ENCODE results near the gene THBS2. TPM values are rescaled to one million over a fixed set of nuclear protein-coding genes. Genes with fewer than 3 reads are reported as not detected.

THBS2 gene
- total and polyA plus RNA-seq, 2 of the 8 experiments (the other 6 are each of a cell fraction or from before 2014, with no cell fraction given): 11.0 to 22.5 TPM

GRCh38 chr6:169185692-169186485 lies 67.8 kb downstream of the THBS2 start:
- Histone ChIP-seq H3K18ac (ENCODE audit: extremely low read depth, low read length) (no peak overlapping the region), H3K79me1 (ENCODE audit: low read depth, low read length) (no peaks in the 10 kb centered on the region), H3K23me2 (ENCODE audit: low read depth, low read length) (no peaks in the 10 kb centered on the region), H3K27me3 (replicated peaks in 1 of 4; ENCODE audit: control insufficient read depth in 3 of 4, extremely low read depth in 1 of 4, insufficient read depth in 3 of 4, low read length in 3 of 4) (no peaks in the 10 kb centered on the region), H3K4me3 (ENCODE audit: extremely low read depth in 1 of 4, insufficient read depth in 2 of 4, low read depth in 3 of 4, low read length in 4 of 4) (no peak overlapping the region), H4K20me1 (replicated peaks in 1 of 2; ENCODE audit: control insufficient read depth in 1 of 2, insufficient read depth in 2 of 2, low read length in 2 of 2) (no peaks in the 10 kb centered on the region), H2BK12ac (ENCODE audit: low read depth, low read length) (no peak overlapping the region), H3K4ac (replicated peaks; ENCODE audit: insufficient read length, low read depth, low read length) (no peak overlapping the region), H3K27ac (ENCODE audit: low read depth, low read length) (no peak overlapping the region), H3K4me2 (ENCODE audit: insufficient read depth in 1 of 2, low read depth in 2 of 2, low read length in 2 of 2) (no peak overlapping the region), H4K8ac (ENCODE audit: extremely low read depth, insufficient read depth, low read length) (no peak overlapping the region), H2BK20ac (ENCODE audit: low read length) (no peak overlapping the region), H3K9me3 (ENCODE audit: insufficient read depth in 2 of 2, low read depth in 1 of 2, low read length in 1 of 2) (no peaks in the 10 kb centered on the region), H2BK15ac (ENCODE audit: low read length) (no peak overlapping the region), H2AK5ac (ENCODE audit: low read depth, low read length) (no peak overlapping the region), H3K56ac (replicated peaks; ENCODE audit: insufficient read length, low read depth, low read length) (no peak overlapping the region), H3K4me1 (replicated peaks in 1 of 4; ENCODE audit: control insufficient read depth in 3 of 4, insufficient read depth in 4 of 4, low read length in 3 of 4) (0 out of 7 replicates have a peak, but pooled peaks cover 0 to 3% (median 0%) of the 10 kb centered on the region in 4 experiments), H2BK5ac (ENCODE audit: low read depth, low read length) (no peak overlapping the region), H2AFZ (ENCODE audit: low read length) (no peak overlapping the region), H3K79me2 (ENCODE audit: control insufficient read depth in 1 of 2, insufficient read depth in 2 of 2, low read length in 2 of 2) (no peaks in the 10 kb centered on the region), H4K5ac (ENCODE audit: insufficient read length, low read depth, low read length) (no peak overlapping the region), H3K36me3 (ENCODE audit: control insufficient read depth in 2 of 4, insufficient read depth in 4 of 4, low read length in 3 of 4) (no peaks in the 10 kb centered on the region), H2BK120ac (replicated peaks; ENCODE audit: low read depth, low read length) (no peak overlapping the region), H3K23ac (ENCODE audit: insufficient read length) (no peak overlapping the region), H4K91ac (replicated peaks; ENCODE audit: insufficient read length, low read length) (no peak overlapping the region), H3K9ac (replicated peaks in 1 of 4; ENCODE audit: extremely low read depth in 1 of 4, low read depth in 3 of 4, low read length in 3 of 4) (no peak overlapping the region), H3K14ac (ENCODE audit: insufficient read length) (no peak overlapping the region)
- DNase-seq (ENCODE audit: low read depth in 1 of 2, low spot score in 2 of 2) (no peak), FAIRE-seq (no peak)
- POLR2A ChIA-PET (ENCODE audit: partially characterized antibody): no interaction called here
- WGBS, 2 experiments (ENCODE audit: extremely low coverage in 1 of 2, insufficient coverage in 1 of 2, insufficient read length in 1 of 2, insufficient replicate concordance in 2 of 2, low coverage in 1 of 2, low lambda C conversion rate in 2 of 2, missing lambda C conversion rate in 1 of 2): 92% methylated on average over 21 of the region's 26 CpGs; no CpG with 5 or more reads in 1 of the 2 experiments
- CTCF ChIA-PET (ENCODE audit: partially characterized antibody): interaction anchor here (0.7 to 1.4 kb wide), 6 partner anchors 18 to 222 kb away, joined by 3 to 4 read pairs (median 3); no protein-coding TSS in a partner anchor
- TF ChIP-seq RNF2 (IDR thresholded peaks at IDR 0.05; ENCODE audit: borderline replicate concordance, low read depth, low read length, missing control alignments, poor library complexity, severe bottlenecking): no peak
- no peak for TF ChIP-seq CTCF (IDR thresholded peaks at IDR 0.05; ENCODE audit: control extremely low read depth in 1 of 3, insufficient read depth in 1 of 3, low read depth in 1 of 3, low read length in 3 of 3)
- no peak for TF ChIP-seq RXRA (IDR thresholded peaks at IDR 0.05; ENCODE audit: insufficient read depth, low read depth, low read length)
- no peak for TF ChIP-seq ATF3 (IDR thresholded peaks at IDR 0.05; ENCODE audit: insufficient read depth, low read depth, low read length)
- no peak for TF ChIP-seq ATF2 (IDR thresholded peaks at IDR 0.05; ENCODE audit: low read length)

Data from H1 (cell line).